ENCODE measurements around the gene TMEM120B.

- no peak for TF ChIP-seq CTCF (IDR thresholded peaks at IDR 0.05)
- TF ChIP-seq POLR2A (IDR thresholded peaks at IDR 0.05) = no peak
Observed at GRCh38 chr12:121750507-121750955, 38.0 kb downstream of the TMEM120B start.

Measured in lower leg skin (tissue), 3 donors.